HG03342 (cell line): ENCODE results near the gene TMCC3.
"Not testable (repeated sequence)": the region's sequence is repeated elsewhere in the genome, so short reads cannot be mapped to it uniquely, and the experiment has no call there.

Experiments used
- ATAC-seq: cut with Tn5 transposase; IDR thresholded peaks from one replicate; pipeline ENCODE4 v1.9.1; 2021; ENCODE audit warnings: mild to moderate bottlenecking, moderate library complexity; ENCODE audit not compliant: unreplicated experiment

TMCC3 gene

DNA sequence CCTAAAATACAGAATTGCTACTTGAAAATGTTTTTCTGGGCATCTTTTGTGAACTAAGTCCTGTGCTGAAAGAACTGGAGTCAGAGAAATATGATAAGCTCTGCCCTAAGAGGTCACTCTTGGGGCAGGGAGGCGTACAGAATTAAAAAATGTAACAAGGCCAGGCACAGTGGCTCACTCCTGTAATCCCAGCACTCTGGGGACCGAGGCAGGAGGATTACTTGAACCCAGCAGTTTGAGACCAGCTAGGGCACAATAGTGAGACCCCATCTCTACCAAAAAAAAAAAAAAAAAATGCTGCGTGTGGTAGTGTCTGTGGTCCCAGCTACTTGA lies 46.0 kb downstream of the TMCC3 start:
- ATAC-seq: no peak

DNA sequence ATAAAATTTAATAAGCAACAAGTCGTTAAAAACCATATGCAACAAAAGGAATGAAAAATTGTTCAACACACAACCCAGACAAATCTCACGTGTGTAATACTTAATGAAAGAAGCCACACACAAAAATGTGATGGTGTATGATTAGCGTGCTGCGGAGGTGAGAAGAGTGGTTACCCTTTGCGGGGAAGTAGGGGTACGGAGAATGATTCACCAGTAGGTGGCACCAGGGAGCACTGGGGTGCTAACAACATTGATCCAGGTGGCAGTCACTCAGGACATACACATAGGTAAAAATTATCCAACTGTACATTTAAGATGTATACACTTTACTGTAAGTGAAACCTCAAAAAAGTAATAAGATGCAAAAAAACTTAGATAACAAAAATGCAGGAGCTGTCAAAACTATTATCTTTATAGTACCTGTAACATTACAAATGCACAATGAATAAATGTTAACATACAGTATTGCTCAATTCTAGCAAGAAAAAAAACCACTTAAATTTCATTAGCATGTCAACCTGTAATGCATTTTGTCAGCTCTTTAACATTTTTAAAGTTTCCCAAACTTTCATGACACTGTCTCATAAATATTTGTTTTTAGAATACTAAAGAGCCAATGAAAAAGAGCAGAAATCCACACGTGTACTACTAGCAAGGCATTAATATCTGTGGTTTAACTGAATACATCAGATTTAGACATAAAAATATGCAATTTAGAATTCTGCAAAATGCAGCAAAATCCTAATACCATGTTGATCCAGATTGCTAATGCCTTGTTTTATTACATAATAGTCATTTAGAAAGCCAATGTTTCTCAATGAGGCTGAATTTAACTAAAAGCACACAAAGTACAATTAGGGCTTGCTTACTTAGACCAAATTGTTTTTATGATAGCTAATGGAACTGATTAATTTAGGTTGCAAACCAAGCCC lies 46.7 kb downstream of the TMCC3 start:
- no peak for ATAC-seq

DNA sequence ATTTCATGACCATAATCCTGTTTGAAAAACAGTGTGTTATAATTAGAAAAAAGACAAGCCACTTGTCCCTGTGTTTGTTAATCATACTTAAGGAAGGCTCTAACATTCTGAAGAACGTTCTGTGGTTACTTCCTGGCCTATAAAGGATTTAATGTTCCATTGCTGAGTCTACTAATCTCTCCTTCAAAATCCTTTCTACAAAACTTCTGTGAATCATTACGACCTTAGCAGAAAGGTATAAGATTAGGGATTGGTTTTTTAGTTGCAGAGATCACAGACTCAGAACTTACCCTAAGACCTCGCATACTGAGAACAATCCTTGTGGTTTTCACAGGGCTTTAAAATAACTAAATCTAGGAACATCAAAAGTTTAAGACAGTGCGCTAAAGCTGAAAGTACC lies 48.3 kb downstream of the TMCC3 start:
- ATAC-seq: no peak

DNA sequence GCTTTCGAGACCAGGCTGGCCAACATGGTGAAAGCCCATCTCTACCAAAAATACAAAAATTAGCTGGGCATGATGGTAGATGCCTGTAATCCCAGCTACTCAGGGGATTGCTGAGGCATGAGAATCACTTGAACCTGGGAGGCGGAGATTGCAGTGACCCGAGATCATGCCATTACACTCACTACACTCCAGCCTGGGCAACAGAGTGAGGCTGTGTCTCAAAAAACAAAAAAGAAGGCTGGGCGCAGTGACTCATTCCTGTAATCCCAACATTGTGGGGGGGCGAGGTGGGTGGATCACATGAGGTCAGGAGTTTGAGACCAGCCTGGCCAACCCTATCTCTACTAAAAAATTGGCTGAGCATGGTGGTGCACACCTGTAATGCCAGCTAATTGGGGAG lies 49.0 kb downstream of the TMCC3 start:
- not testable (repeated sequence) for ATAC-seq

DNA sequence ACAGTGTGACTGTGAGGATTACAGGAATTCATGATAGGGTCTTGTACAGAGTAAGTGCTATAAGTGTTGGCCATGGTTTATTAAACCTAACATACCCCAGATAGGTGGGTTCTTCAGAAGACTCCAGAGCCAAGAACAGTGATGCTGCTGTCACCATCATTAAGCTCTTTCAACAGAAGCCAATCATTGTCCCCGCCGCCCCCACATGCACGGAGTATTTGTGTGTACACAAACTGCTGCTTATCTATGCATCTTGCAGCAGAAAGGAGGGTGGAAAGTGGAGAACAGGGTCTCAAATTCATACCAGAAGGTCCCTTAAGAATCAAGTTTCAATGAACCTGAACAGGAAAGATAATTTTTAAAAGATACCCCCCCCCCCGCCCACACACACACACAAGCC lies 51.2 kb downstream of the TMCC3 start:
- no peak for ATAC-seq

- ATAC-seq: no peak
Measured at GRCh38 chr12:94597268-94597667, 53.1 kb downstream of the TMCC3 start.

DNA sequence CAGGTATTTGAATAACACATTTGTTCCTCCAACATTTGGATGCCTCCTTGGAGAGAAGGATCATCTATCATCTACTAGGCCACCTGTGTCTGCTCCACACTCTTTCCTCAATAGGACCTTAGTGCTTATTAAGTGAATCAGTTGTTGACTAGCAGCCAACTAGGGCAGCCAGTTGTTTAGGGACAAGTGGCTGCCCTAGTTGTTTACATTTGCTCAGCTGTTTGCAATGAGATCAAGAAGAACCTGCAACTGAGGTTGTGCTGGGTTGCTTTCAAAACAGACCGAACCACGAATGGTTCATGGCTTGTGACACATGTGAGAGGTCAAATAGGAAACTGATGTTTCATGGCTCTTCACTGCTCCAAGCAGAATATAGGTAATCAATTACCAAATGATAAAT lies 53.8 kb downstream of the TMCC3 start:
- ATAC-seq: no peak

DNA sequence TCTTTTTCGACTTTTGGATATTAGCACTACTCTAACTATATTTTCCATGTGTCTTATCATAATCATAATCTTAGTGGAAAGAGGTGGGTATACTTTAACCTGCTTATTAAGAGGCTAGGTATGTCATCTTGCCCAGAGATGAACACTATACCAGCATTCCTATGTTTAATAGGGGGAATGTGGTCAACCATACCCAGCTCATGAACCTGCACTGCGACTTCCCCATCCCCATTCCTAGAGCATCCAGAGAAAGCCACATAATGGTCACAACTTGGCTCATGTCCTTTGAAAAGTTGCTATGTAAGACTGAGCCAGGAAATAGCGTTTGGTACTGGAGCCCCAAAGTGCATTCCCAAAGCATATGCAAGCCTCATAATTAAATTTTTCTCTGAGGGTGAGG lies 55.2 kb downstream of the TMCC3 start:
- ATAC-seq: no peak

DNA sequence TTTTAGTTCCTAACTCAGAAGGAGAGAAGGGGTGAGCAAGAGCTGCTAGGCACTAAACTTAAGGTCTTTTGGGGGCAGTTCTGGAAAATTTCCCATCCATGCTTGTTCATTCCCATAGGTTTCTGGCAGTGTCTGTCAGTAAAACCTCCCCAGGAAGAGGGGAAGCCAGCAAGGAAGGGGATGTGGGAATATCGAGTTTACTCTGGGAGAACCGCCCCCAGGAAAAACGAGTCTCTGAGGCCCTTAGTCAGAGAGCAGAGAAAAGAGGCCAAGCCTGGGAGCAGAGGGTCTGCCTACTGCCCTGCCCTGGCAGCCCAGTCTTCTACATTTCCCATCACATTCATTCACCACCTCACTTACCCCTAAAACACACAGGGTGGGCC lies 55.9 kb downstream of the TMCC3 start:
- ATAC-seq: no peak

- peak; percentile 58 for ATAC-seq
Measured at GRCh38 chr12:94593822-94594442, 56.4 kb downstream of the TMCC3 start.

DNA sequence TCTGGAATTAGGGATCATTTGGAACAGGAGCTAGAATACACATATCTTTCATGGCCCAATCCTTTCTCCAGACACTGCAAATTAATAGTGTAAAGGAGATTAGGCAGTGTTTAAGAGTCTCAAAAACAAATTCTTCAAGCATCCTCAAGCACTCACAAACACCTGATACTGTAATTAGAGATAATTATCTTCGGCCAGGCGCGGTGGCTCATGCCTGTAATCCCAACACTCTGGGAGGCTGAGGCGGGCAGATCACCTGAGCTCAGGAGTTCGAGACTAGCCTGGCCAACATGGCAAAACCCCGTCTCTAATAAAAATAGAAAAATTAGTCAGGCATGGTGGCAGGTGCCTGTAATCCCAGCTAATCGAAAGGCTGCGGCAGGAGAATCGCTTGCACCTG lies 57.6 kb downstream of the TMCC3 start:
- not testable (repeated sequence) for ATAC-seq

DNA sequence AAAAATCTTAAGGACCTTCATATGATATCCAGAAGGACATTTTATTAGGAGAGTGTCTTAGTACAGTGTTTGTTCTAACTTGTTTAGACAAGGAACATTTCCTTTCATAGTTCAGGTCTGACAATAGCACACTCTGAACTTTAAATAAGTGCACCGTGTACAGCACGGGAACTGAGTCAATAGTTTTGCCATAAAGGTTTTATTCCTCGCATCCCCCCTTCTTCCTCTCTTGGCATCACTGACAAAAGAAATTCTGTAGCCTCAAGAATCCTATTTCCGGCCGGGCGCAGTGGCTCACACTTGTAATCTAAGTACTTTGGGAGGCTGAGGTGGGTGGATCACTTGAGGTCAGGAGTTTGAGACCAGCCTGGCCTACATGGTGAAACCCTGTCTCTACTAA lies 58.3 kb downstream of the TMCC3 start:
- no peak for ATAC-seq

- no peak for ATAC-seq
Measured at GRCh38 chr12:94590428-94590827, 59.9 kb downstream of the TMCC3 start.

DNA sequence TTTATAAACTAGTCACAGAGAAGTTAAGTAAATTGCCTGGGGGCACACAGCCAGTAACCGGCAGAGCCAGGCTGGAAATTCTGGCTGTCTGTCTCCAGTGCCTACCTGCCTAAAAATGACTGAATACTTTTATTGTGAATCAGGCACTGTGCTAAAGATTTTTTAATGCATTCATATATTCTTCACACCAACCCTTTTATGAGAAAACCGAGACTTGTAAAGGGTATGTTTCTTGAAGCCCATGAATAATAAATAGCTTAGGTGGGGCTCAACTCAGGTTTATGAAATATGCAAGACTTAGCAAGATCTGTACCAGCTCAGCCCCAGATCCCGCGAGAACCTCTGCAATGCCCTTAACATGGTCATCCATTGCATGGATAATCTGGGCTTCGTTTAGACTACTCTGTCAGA lies 60.8 kb downstream of the TMCC3 start:
- ATAC-seq: no peak

- ATAC-seq: no peak
Measured at GRCh38 chr12:94588346-94588745, 62.0 kb downstream of the TMCC3 start.

GRCh38 chr12:94587266-94588241 lies 62.8 kb downstream of the TMCC3 start:
- ATAC-seq: no peak

- no peak for ATAC-seq
Measured at GRCh38 chr12:94586589-94587259, 63.6 kb downstream of the TMCC3 start.

GRCh38 chr12:94585626-94586025 lies 64.7 kb downstream of the TMCC3 start:
- no peak for ATAC-seq

DNA sequence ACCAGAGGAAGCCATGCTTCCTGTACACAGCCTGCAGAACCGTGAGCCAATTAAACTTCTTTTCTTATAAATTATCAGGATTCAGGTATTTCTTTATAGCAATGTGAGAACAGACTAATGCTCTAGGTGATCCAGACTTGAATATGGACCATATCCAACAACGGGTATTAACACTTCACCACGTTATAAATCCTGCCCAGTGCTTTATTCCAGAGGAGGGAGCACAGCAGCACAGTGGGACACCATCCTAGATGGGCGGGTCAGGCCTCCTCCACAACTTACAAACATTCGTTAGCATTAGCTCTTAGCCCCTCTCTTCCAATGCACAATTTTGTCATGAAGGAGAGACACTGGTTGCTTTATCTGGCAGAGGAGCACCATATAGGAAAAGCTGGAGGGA lies 66.0 kb downstream of the TMCC3 start:
- ATAC-seq: no peak

DNA sequence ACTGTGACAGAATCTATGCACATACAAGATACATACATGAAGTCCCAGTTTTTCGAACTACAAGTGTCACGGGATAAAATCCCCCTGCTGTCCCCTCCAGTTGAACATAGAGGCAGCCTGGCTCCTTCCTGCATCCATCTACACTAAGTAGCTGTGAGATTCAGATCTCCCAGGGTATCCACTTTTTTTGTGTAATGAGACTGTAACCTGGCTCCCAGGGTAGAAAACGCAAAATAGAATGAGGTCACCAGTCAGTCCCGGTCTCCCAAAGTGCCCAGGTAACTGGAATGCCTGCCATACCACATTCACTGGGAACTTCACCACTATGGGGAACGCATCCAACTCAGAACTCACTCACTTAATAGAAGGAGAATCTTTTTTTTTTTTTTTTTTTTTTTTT lies 67.8 kb downstream of the TMCC3 start:
- no peak for ATAC-seq
